H1 (cell line): ENCODE data around the gene GGA3. TPM values are rescaled to one million over a fixed set of nuclear protein-coding genes. Genes with fewer than 3 reads are reported as not detected.
A peak's percentile ranks its signal among the peaks of the same experiment; 100 is the strongest.

ENCODE experiments used
- CTCF ChIA-PET: fragments of 300-600 bp; sonication (Branson Sonifier 250); formaldehyde crosslinking; loops from one replicate; lab custom pipeline; 2021; ENCODE audit not compliant: partially characterized antibody; lab: Charles Lee
- POLR2A ChIA-PET: fragments of 300-600 bp; sonication (Branson Sonifier 250); formaldehyde crosslinking; loops from one replicate; lab custom pipeline; 2021; ENCODE audit warnings: inconsistent platforms; ENCODE audit not compliant: partially characterized antibody; lab: Charles Lee
- DNase-seq, 2 experiments: peaks; one replicate each; pipeline versions ENCODE4 v3.0.0 to v3.0.0-alpha.2; 2010 to 2022; ENCODE audit warnings: low spot score in 2 of 2, low read depth in 1 of 2, mixed read lengths in 1 of 2
- FAIRE-seq: peaks from 2 replicates; lab custom pipeline; 2011; peaks lifted over from hg19 to GRCh38; lab: Jason Lieb, UNC
- H2AFZ ChIP-seq: 2 replicates; pipeline ENCODE4 v1.8.1; 2012; ENCODE audit warnings: low read length, inconsistent platforms
- H2AK5ac ChIP-seq: 2 replicates; pipeline ENCODE4 v1.6.1; 2013; ENCODE audit warnings: low read depth, low read length
- H2BK120ac ChIP-seq: replicated peaks from 2 replicates; pipeline ENCODE3; 2013; ENCODE audit warnings: low read depth, low read length, inconsistent platforms
- H2BK12ac ChIP-seq: 2 replicates; pipeline ENCODE4 v1.6.1; 2013; ENCODE audit warnings: low read depth, low read length
- H2BK15ac ChIP-seq: 2 replicates; pipeline ENCODE4 v1.6.1; 2013; ENCODE audit warnings: low read length
- H2BK20ac ChIP-seq: 2 replicates; pipeline ENCODE4 v1.6.1; 2013; ENCODE audit warnings: low read length
- H2BK5ac ChIP-seq: 2 replicates; pipeline ENCODE4 v1.6.1; 2013; ENCODE audit warnings: low read depth, low read length
- H3K14ac ChIP-seq: 2 replicates; pipeline ENCODE4 v1.6.1; 2013; ENCODE audit warnings: inconsistent platforms; ENCODE audit not compliant: insufficient read length
- H3K18ac ChIP-seq: 2 replicates; pipeline ENCODE4 v1.6.1; 2013; ENCODE audit warnings: low read length; ENCODE audit errors: extremely low read depth
- H3K23ac ChIP-seq: 2 replicates; pipeline ENCODE4 v1.6.1; 2013; ENCODE audit warnings: inconsistent platforms; ENCODE audit not compliant: insufficient read length
- H3K23me2 ChIP-seq: 2 replicates; pipeline ENCODE4 v1.6.1; 2013; ENCODE audit warnings: low read depth, low read length
- H3K27ac ChIP-seq: 2 replicates; pipeline ENCODE4 v1.6.1; 2011; ENCODE audit warnings: low read depth, low read length, inconsistent platforms
- H3K27me3 ChIP-seq, 4 experiments: replicated peaks in 1 of 4; 1 replicate in 1 of 4; 2 replicates in 3 of 4; pipeline versions ENCODE4 v1.6.1 to v1.8.1; 2011 to 2013; ENCODE audit warnings: low read length in 3 of 4, mild to moderate bottlenecking in 3 of 4, inconsistent platforms in 2 of 4, mixed read lengths in 2 of 4, moderate library complexity in 1 of 4; ENCODE audit not compliant: control insufficient read depth in 3 of 4, insufficient read depth in 3 of 4; ENCODE audit errors: extremely low read depth in 1 of 4
- H3K36me3 ChIP-seq, 4 experiments: 2 replicates each; pipeline versions ENCODE4 v1.6.1 to v1.8.1; 2011 to 2013; ENCODE audit warnings: mild to moderate bottlenecking in 4 of 4, low read length in 3 of 4, moderate library complexity in 2 of 4, control low read depth in 1 of 4, inconsistent platforms in 1 of 4; ENCODE audit not compliant: insufficient read depth in 4 of 4, control insufficient read depth in 2 of 4
- H3K4ac ChIP-seq: replicated peaks from 2 replicates; pipeline ENCODE3; 2013; ENCODE audit warnings: low read length, low read depth, mixed read lengths, inconsistent platforms; ENCODE audit not compliant: insufficient read length
- H3K4me1 ChIP-seq, 4 experiments: replicated peaks in 1 of 4; 1 replicate in 1 of 4; 2 replicates in 3 of 4; pipeline versions ENCODE4 v1.6.1 to v1.8.1; 2011 to 2013; ENCODE audit warnings: low read length in 3 of 4, inconsistent platforms in 2 of 4, mixed read lengths in 1 of 4; ENCODE audit not compliant: insufficient read depth in 4 of 4, control insufficient read depth in 3 of 4
- H3K4me2 ChIP-seq, 2 experiments: 2 replicates each; pipeline versions ENCODE4 v1.6.1 to v1.8.1; 2011 to 2013; ENCODE audit warnings: low read depth in 2 of 2, low read length in 2 of 2, control low read depth in 1 of 2, inconsistent platforms in 1 of 2, mild to moderate bottlenecking in 1 of 2; ENCODE audit not compliant: insufficient read depth in 1 of 2
- H3K4me3 ChIP-seq, 4 experiments: fragments of 200-600, 300-600 bp in 1 of 4; sonication (generic), shearing (Covaris generic), sonication (Bioruptor Twin) in 1 of 4; 2 replicates each; pipeline versions ENCODE4 v1.5.1 to v1.8.1; 2011 to 2016; ENCODE audit warnings: low read length in 4 of 4, low read depth in 3 of 4, control low read depth in 2 of 4, inconsistent platforms in 2 of 4, mild to moderate bottlenecking in 2 of 4, mixed read lengths in 1 of 4, moderate library complexity in 1 of 4; ENCODE audit not compliant: insufficient read depth in 2 of 4; ENCODE audit errors: extremely low read depth in 1 of 4
- H3K56ac ChIP-seq: replicated peaks from 2 replicates; pipeline ENCODE3; 2013; ENCODE audit warnings: low read depth, mild to moderate bottlenecking, mixed read lengths, low read length, inconsistent platforms; ENCODE audit not compliant: insufficient read length
- H3K79me1 ChIP-seq: 2 replicates; pipeline ENCODE4 v1.6.1; 2013; ENCODE audit warnings: low read depth, low read length, control low read depth
- H3K79me2 ChIP-seq, 2 experiments: 2 replicates each; pipeline versions ENCODE4 v1.6.1 to v1.8.1; 2012 to 2013; ENCODE audit warnings: low read length in 2 of 2, mild to moderate bottlenecking in 2 of 2, inconsistent platforms in 1 of 2; ENCODE audit not compliant: insufficient read depth in 2 of 2, control insufficient read depth in 1 of 2
- H3K9ac ChIP-seq, 4 experiments: replicated peaks in 1 of 4; 1 replicate in 1 of 4; 2 replicates in 3 of 4; pipeline versions ENCODE4 v1.6.1 to v1.8.1; 2011 to 2013; ENCODE audit warnings: low read depth in 3 of 4, low read length in 3 of 4, control low read depth in 2 of 4, mild to moderate bottlenecking in 2 of 4, moderate library complexity in 2 of 4, inconsistent platforms in 1 of 4; ENCODE audit errors: extremely low read depth in 1 of 4
- H3K9me3 ChIP-seq, 2 experiments: 2 replicates each; pipeline versions ENCODE4 v1.6.1 to v1.8.1; 2012 to 2013; ENCODE audit warnings: mild to moderate bottlenecking in 2 of 2, moderate library complexity in 2 of 2, control low read depth in 1 of 2, inconsistent platforms in 1 of 2, low read depth in 1 of 2, low read length in 1 of 2, mixed read lengths in 1 of 2; ENCODE audit not compliant: insufficient read depth in 2 of 2
- H4K20me1 ChIP-seq, 2 experiments: replicated peaks in 1 of 2; 2 replicates each; pipeline versions ENCODE3 to v1.8.1; 2011 to 2013; ENCODE audit warnings: inconsistent platforms in 2 of 2, low read length in 2 of 2, mild to moderate bottlenecking in 1 of 2; ENCODE audit not compliant: insufficient read depth in 2 of 2, control insufficient read depth in 1 of 2
- H4K5ac ChIP-seq: 2 replicates; pipeline ENCODE4 v1.6.1; 2013; ENCODE audit warnings: low read length, low read depth, mixed read lengths, inconsistent platforms; ENCODE audit not compliant: insufficient read length
- H4K8ac ChIP-seq: 2 replicates; pipeline ENCODE4 v1.8.0; 2013; ENCODE audit warnings: mild to moderate bottlenecking, moderate library complexity, low read length, inconsistent platforms; ENCODE audit not compliant: insufficient read depth; ENCODE audit errors: extremely low read depth
- H4K91ac ChIP-seq: replicated peaks from 2 replicates; pipeline ENCODE3; 2013; ENCODE audit warnings: low read length, mixed read lengths, inconsistent platforms; ENCODE audit not compliant: insufficient read length
- BACH1 ChIP-seq: IDR thresholded peaks from 2 replicates; pipeline ENCODE4 v1.6.1; 2012; ENCODE audit warnings: low read length, improper control_type of control experiment
- BCL11A ChIP-seq, 2 experiments: IDR thresholded peaks; one replicate each; pipeline ENCODE4 v1.6.1; 2011; ENCODE audit warnings: low read depth in 2 of 2, low read length in 2 of 2, mild to moderate bottlenecking in 2 of 2
- CBX5 ChIP-seq: fragments of 300-800, 300-1000 bp; sonication (generic); IDR thresholded peaks from 2 replicates; pipeline ENCODE4 v1.7.1; 2016; ENCODE audit warnings: antibody characterized with exemption, low read length, low read depth
- CHD1 ChIP-seq: IDR thresholded peaks from 2 replicates; pipeline ENCODE4 v1.6.1; 2012; ENCODE audit warnings: low read depth, low read length, improper control_type of control experiment
- EGR1 ChIP-seq: IDR thresholded peaks from 2 replicates; pipeline ENCODE4 v1.6.1; 2011; ENCODE audit warnings: low read depth, low read length, borderline replicate concordance
- MAFK ChIP-seq: IDR thresholded peaks from 2 replicates; pipeline ENCODE4 v1.6.1; 2012; ENCODE audit warnings: low read depth, mild to moderate bottlenecking, improper control_type of control experiment, low read length
- TAF7 ChIP-seq: optimal IDR thresholded peaks from 2 replicates; pipeline ENCODE3; 2011; ENCODE audit warnings: low read depth, mild to moderate bottlenecking, inconsistent platforms, low read length, moderate library complexity, borderline replicate concordance
- YY1 ChIP-seq: IDR thresholded peaks from 2 replicates; pipeline ENCODE4 v1.6.1; 2011; ENCODE audit warnings: low read depth, mild to moderate bottlenecking, low read length
- WGBS, 2 experiments: shearing (Covaris generic) in 1 of 2; methylation state at CpG; one replicate each; pipeline versions ENCODE4 v1.1.6 to v1.1.7; 2013 to 2015; ENCODE audit warnings: low lambda C conversion rate in 2 of 2, mixed read lengths in 2 of 2, inconsistent platforms in 1 of 2, low coverage in 1 of 2, missing lambda C conversion rate in 1 of 2; ENCODE audit not compliant: insufficient replicate concordance in 2 of 2, insufficient coverage in 1 of 2, insufficient read length in 1 of 2; ENCODE audit errors: extremely low coverage in 1 of 2, missing lambda C conversion rate in 1 of 2; 5-methylcytosine and 5-hydroxymethylcytosine counted together
- polyA plus RNA-seq, 7 experiments: library from polyadenylated mRNA; depleted of rRNA in 3 of 7; stranded (reverse) in 5 of 7; unstranded in 2 of 7; fragments of >200 nt in 5 of 7; fragments of 200-250 nt in 2 of 7; gene quantifications; 1 replicate in 5 of 7; 2 replicates in 1 of 7; 4 replicates in 1 of 7; pipeline versions ENCODE4 v1.2.1 to v1.2.3, GENCODE V29; 2011 to 2013; ENCODE audit warnings: missing spikeins in 2 of 7, mixed read lengths in 2 of 7
- total RNA-seq: library from RNA; stranded (reverse); fragmentation: NEBNext Ultra II Directional; extraction: Animal tissue kit (Norgen Biotek cat#: 25700); gene quantifications from 2 replicates; pipeline ENCODE4 v1.2.1, GENCODE V29; 2021
- TF ChIP-seq, protein P1 (sequence below): IDR thresholded peaks from 2 replicates; pipeline ENCODE4 v1.6.1; 2012; ENCODE audit warnings: low read length, inconsistent platforms

The GGA3 gene
- total and polyA plus RNA-seq, 2 of the 8 experiments (the other 6 are each of a cell fraction or from before 2014, with no cell fraction given) = 40.6 to 60.0 TPM

DNA sequence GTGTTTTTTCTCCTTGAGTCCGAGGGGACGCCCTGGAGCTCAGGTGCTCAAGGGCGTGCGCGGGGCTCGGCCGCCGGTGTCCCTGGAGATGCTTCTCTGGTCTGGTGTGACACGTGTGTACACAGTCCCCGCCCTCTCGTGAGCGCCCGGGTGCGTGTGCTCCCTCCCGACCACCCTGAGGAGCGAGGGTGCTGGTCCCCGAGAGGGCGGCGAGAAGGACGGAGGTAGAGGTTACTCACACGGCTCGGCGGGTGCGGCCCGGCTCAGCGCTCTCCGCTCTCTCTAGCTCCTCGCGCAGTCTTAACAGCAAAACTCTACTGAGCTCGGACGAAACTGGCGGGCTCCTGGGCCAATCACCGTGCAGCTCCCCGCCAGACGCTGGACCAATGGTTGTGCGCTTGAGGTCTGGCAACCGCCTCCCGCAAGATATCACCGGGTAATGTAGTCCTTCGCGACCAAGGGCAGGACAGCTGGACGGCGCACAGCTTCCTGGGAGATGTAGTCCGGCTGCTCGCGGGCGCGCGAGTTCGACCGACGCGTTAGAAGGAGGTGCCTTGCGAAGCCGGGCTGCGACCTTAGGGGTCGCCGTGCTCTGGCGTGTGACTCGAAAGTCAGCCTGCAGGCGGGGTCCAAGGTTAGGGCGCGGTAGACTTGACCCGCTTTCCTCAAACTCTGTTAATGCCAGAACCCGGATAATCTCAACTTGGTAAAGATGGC lies 27.9 kb upstream of the GGA3 start, which contains the start of gene SLC25A19:
SLC25A19 (minus strand) TSS at position 319 of the 717 bp plus-strand sequence. CDS start 2,669 bp downstream, outside the sequence.
- Histone ChIP-seq H2AFZ (peak within 1 kb of the TSS; percentile 91), H3K27me3 (no peaks in the 10 kb centered on the region; a peak in 2 of 7 replicates)
- TF ChIP-seq TAF7 (peak; percentile 36), EGR1 (no peak), MAFK (no peak), CHD1 (no peak), BCL11A (IDR thresholded peaks at IDR 0.05; ENCODE audit: low read depth in 2 of 2, low read length in 2 of 2) (no peak), CBX5 (no peak), YY1 (peak; percentile 68; the same call in 1 of the 2 replicates), BACH1 (no peak)
- TF ChIP-seq, protein P1, sequence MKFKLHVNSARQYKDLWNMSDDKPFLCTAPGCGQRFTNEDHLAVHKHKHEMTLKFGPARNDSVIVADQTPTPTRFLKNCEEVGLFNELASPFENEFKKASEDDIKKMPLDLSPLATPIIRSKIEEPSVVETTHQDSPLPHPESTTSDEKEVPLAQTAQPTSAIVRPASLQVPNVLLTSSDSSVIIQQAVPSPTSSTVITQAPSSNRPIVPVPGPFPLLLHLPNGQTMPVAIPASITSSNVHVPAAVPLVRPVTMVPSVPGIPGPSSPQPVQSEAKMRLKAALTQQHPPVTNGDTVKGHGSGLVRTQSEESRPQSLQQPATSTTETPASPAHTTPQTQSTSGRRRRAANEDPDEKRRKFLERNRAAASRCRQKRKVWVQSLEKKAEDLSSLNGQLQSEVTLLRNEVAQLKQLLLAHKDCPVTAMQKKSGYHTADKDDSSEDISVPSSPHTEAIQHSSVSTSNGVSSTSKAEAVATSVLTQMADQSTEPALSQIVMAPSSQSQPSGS = no peak

More for the DNA sequence above, 27.9 kb upstream of the GGA3 start, which contains the start of gene SLC25A19:
- Histone ChIP-seq H3K18ac (peak within 1 kb of the TSS; percentile 26; the same call in 1 of the 2 replicates), H2AK5ac (no peak within 1 kb of the TSS), H3K23ac (no peak within 1 kb of the TSS), H4K8ac (0 out of 2 replicates have a peak within 1 kb of the TSS, but pooled peaks have one; percentile 92), H3K79me2 (0 out of 4 replicates have a peak, but pooled peaks cover 0 to 2% of the 10 kb centered on the region in 2 experiments), H3K4ac (peak within 1 kb of the TSS; percentile 72), H3K9me3 (no peaks in the 10 kb centered on the region), H3K23me2 (peaks cover 4% of the 10 kb centered on the region; the same call in 1 of the 2 replicates), H4K20me1 (peaks cover 0 to 3% of the 10 kb centered on the region in 2 experiments), H2BK5ac (0 out of 2 replicates have a peak within 1 kb of the TSS, but pooled peaks have one; percentile 49), H3K27ac (no peak within 1 kb of the TSS), H2BK120ac (no peak within 1 kb of the TSS), H3K4me2 (peak within 1 kb of the TSS; percentile 64 to 80), H3K9ac (peak within 1 kb of the TSS; percentile 58 to 73 (median 62)), H4K5ac (peak within 1 kb of the TSS; percentile 37), H2BK20ac (no peak within 1 kb of the TSS), H3K79me1 (no peaks in the 10 kb centered on the region; the same call in 1 of the 2 replicates), H2BK12ac (no peak within 1 kb of the TSS), H3K14ac (no peak within 1 kb of the TSS), H4K91ac (no peak within 1 kb of the TSS), H2BK15ac (no peak within 1 kb of the TSS), H3K56ac (no peak within 1 kb of the TSS), H3K4me3 (peak within 1 kb of the TSS; percentile 77 to 94 (median 82)), H3K4me1 (no peaks in the 10 kb centered on the region; a peak in 3 of 7 replicates), H3K36me3 (peaks cover 3 to 7% (median 5%) of the 10 kb centered on the region in 4 experiments; a peak in 3 of 8 replicates)
- ChIA-PET POLR2A (interaction anchor here (0.6 to 2.4 kb wide), 14 partner anchors 9 to 135 kb away, joined by 3 to 12 read pairs (median 4); partner anchors contain the start of genes GGA3, JPT1, MIF4GD and MRPS7), CTCF (interaction anchor here (0.5 to 1.8 kb wide), 32 partner anchors 9 to 227 kb away, joined by 3 to 16 read pairs (median 4); partner anchors contain the start of genes GGA3, MIF4GD, MRPS7 and TSEN54)
- DNase-seq (peak; percentile 94 to 98), FAIRE-seq (peak; percentile 7)
- 1% methylated on average over 64 of the region's 65 CpGs; no CpG with 5 or more reads in 1 of the 2 experiments for WGBS, 2 experiments
